Measurements from ENCODE around the gene TBC1D22A. TPM values are rescaled to one million over a fixed set of nuclear protein-coding genes. Genes with fewer than 3 reads are reported as not detected.

Gene TBC1D22A
- polyA plus RNA-seq, 1 donor (not counting 4 experiments of a cell fraction or from before 2014, with no cell fraction given) = 20.9 TPM

- dilution Hi-C loops (cut with MboI; ENCODE audit: extremely low pct_ligation_motif_present, low sequenced_read_pairs) = no loop called here
- peaks cover 24% of the 10 kb centered on the region for H3K4me1 ChIP-seq (ENCODE audit: control insufficient read depth, extremely low read depth, insufficient read depth, low read length)
- H3K27ac ChIP-seq (ENCODE audit: control insufficient read depth, insufficient read depth, low read length) = no peak overlapping the region
- H3K9me1 ChIP-seq (ENCODE audit: control insufficient read depth, extremely low read depth, insufficient read depth, low read length) = no peaks in the 10 kb centered on the region
- FAIRE-seq (no peak), DNase-seq (ENCODE audit: low read depth, low spot score) (no peak)
- no peaks in the 10 kb centered on the region for H3K9me3 ChIP-seq (ENCODE audit: control insufficient read depth, low read depth, low read length)
- no peaks in the 10 kb centered on the region for H4K20me1 ChIP-seq (ENCODE audit: control insufficient read depth, extremely low read depth, insufficient read depth, low read length)
- H3K9ac ChIP-seq (ENCODE audit: control insufficient read depth, extremely low read depth, insufficient read depth, low read length) = no peak overlapping the region
- TF ChIP-seq EZH2 (IDR thresholded peaks at IDR 0.05; ENCODE audit: low read length) (no peak), CTCF (optimal IDR thresholded peaks at IDR 0.05 in 1 of 3, IDR thresholded peaks at IDR 0.05 in 1 of 3, conservative IDR thresholded peaks at IDR 0.05 in 1 of 3; ENCODE audit: extremely low read depth in 1 of 3, insufficient read depth in 2 of 3, low read length in 3 of 3) (no peak)
- H3K79me2 ChIP-seq (ENCODE audit: control insufficient read depth, insufficient read depth, low read length) = peaks cover 7% of the 10 kb centered on the region
- H3K36me3 ChIP-seq (ENCODE audit: control insufficient read depth in 2 of 2, extremely low read depth in 1 of 2, insufficient read depth in 2 of 2, low read length in 2 of 2) = peaks cover 2 to 6% of the 10 kb centered on the region in 2 experiments
- no peak overlapping the region for H2AFZ ChIP-seq (ENCODE audit: control insufficient read depth, low read length)
- no peak overlapping the region for H3K4me3 ChIP-seq (ENCODE audit: control insufficient read depth in 2 of 3, extremely low read depth in 1 of 3, insufficient read depth in 2 of 3, low read depth in 1 of 3, low read length in 3 of 3)
- no peaks in the 10 kb centered on the region for H3K27me3 ChIP-seq (ENCODE audit: control insufficient read depth, extremely low read depth, insufficient read depth, low read length)
- no peak overlapping the region for H3K4me2 ChIP-seq (ENCODE audit: control insufficient read depth, extremely low read depth, insufficient read depth, low read depth, low read length)
Observed at GRCh38 chr22:46936378-46936903, 174.0 kb downstream of the TBC1D22A start.

GRCh38 chr22:46937185-46937584, 174.7 kb downstream of the TBC1D22A start:
- no peak for TF ChIP-seq CTCF (optimal IDR thresholded peaks at IDR 0.05 in 1 of 3, IDR thresholded peaks at IDR 0.05 in 1 of 3, conservative IDR thresholded peaks at IDR 0.05 in 1 of 3; ENCODE audit: extremely low read depth in 1 of 3, insufficient read depth in 2 of 3, low read length in 3 of 3)
- Histone ChIP-seq H3K9me1 (ENCODE audit: control insufficient read depth, extremely low read depth, insufficient read depth, low read length) (no peaks in the 10 kb centered on the region), H3K79me2 (ENCODE audit: control insufficient read depth, insufficient read depth, low read length) (peaks cover 7% of the 10 kb centered on the region), H3K4me2 (ENCODE audit: control insufficient read depth, extremely low read depth, insufficient read depth, low read depth, low read length) (no peak overlapping the region), H3K36me3 (ENCODE audit: control insufficient read depth in 2 of 2, extremely low read depth in 1 of 2, insufficient read depth in 2 of 2, low read length in 2 of 2) (peaks cover 2 to 6% of the 10 kb centered on the region in 2 experiments), H3K4me3 (ENCODE audit: control insufficient read depth in 2 of 3, extremely low read depth in 1 of 3, insufficient read depth in 2 of 3, low read depth in 1 of 3, low read length in 3 of 3) (no peak overlapping the region), H2AFZ (ENCODE audit: control insufficient read depth, low read length) (no peak overlapping the region), H4K20me1 (ENCODE audit: control insufficient read depth, extremely low read depth, insufficient read depth, low read length) (no peaks in the 10 kb centered on the region), H3K9ac (ENCODE audit: control insufficient read depth, extremely low read depth, insufficient read depth, low read length) (no peak overlapping the region), H3K27ac (ENCODE audit: control insufficient read depth, insufficient read depth, low read length) (no peak overlapping the region), H3K9me3 (ENCODE audit: control insufficient read depth, low read depth, low read length) (no peaks in the 10 kb centered on the region), H3K4me1 (ENCODE audit: control insufficient read depth, extremely low read depth, insufficient read depth, low read length) (peaks cover 21% of the 10 kb centered on the region), H3K27me3 (ENCODE audit: control insufficient read depth, extremely low read depth, insufficient read depth, low read length) (no peaks in the 10 kb centered on the region)
- dilution Hi-C loops (cut with MboI; ENCODE audit: extremely low pct_ligation_motif_present, low sequenced_read_pairs) = no loop called here
- DNase-seq (ENCODE audit: low read depth, low spot score) (no peak), FAIRE-seq (no peak)

Data from keratinocyte (primary cell).